ENCODE results near the gene TBC1D22A.

The TBC1D22A gene

DNA sequence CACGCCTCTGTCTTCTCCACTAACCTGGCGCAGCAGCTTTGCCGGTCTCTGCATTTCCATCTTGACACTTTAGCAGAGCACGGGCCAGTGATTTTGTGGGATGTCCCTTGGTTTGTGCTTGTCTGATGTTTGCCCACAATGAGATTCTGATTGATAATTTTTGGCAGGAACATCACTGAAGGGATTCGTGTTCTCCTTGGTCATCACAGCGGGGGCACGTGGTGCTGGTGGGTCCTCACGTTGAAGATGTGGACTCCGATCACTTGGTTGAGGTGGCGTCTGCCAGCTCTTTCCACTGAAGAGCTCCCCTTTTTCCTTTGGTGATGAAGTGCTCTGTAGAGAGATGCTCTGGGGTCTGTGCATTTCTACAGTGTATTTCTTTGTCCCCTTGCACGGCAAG, 37.2 kb downstream of the TBC1D22A start:
- no peaks in the 10 kb centered on the region for H3F3A ChIP-seq (ENCODE audit: insufficient read depth, low read length)
- H4K20me1 ChIP-seq (ENCODE audit: insufficient read depth, low read length) = no peaks in the 10 kb centered on the region
- H3K36me3 ChIP-seq (ENCODE audit: insufficient read depth, low read length) = peaks cover 64% of the 10 kb centered on the region
- H3K79me2 ChIP-seq (ENCODE audit: insufficient read depth, low read length) = no peaks in the 10 kb centered on the region
- no peaks in the 10 kb centered on the region for H3K9me2 ChIP-seq (ENCODE audit: low read depth, low read length)
- H3K4me2 ChIP-seq (ENCODE audit: low read length) = no peak overlapping the region
- H3K9me3 ChIP-seq (ENCODE audit: low read length) = no peaks in the 10 kb centered on the region
- H3K4me3 ChIP-seq (ENCODE audit: low read depth, low read length, poor library complexity, severe bottlenecking) = no peak overlapping the region
- H3K4me1 ChIP-seq (ENCODE audit: insufficient read depth, low read length, severe bottlenecking) = peaks cover 26% of the 10 kb centered on the region
- H2AFZ ChIP-seq (ENCODE audit: low read length) = no peak overlapping the region
- TF ChIP-seq, protein P1, sequence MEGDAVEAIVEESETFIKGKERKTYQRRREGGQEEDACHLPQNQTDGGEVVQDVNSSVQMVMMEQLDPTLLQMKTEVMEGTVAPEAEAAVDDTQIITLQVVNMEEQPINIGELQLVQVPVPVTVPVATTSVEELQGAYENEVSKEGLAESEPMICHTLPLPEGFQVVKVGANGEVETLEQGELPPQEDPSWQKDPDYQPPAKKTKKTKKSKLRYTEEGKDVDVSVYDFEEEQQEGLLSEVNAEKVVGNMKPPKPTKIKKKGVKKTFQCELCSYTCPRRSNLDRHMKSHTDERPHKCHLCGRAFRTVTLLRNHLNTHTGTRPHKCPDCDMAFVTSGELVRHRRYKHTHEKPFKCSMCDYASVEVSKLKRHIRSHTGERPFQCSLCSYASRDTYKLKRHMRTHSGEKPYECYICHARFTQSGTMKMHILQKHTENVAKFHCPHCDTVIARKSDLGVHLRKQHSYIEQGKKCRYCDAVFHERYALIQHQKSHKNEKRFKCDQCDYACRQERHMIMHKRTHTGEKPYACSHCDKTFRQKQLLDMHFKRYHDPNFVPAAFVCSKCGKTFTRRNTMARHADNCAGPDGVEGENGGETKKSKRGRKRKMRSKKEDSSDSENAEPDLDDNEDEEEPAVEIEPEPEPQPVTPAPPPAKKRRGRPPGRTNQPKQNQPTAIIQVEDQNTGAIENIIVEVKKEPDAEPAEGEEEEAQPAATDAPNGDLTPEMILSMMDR (IDR thresholded peaks at IDR 0.05; ENCODE audit: low read length) = no peak
- no peak for TF ChIP-seq EZH2 (IDR thresholded peaks at IDR 0.05; ENCODE audit: borderline replicate concordance, low read length)
- no peak overlapping the region for H3K27ac ChIP-seq (ENCODE audit: low read depth, low read length, poor library complexity, severe bottlenecking)
- H3K27me3 ChIP-seq (ENCODE audit: insufficient read depth, low read length) = no peaks in the 10 kb centered on the region
- H3K9ac ChIP-seq (ENCODE audit: low read length) = no peak overlapping the region

DNA sequence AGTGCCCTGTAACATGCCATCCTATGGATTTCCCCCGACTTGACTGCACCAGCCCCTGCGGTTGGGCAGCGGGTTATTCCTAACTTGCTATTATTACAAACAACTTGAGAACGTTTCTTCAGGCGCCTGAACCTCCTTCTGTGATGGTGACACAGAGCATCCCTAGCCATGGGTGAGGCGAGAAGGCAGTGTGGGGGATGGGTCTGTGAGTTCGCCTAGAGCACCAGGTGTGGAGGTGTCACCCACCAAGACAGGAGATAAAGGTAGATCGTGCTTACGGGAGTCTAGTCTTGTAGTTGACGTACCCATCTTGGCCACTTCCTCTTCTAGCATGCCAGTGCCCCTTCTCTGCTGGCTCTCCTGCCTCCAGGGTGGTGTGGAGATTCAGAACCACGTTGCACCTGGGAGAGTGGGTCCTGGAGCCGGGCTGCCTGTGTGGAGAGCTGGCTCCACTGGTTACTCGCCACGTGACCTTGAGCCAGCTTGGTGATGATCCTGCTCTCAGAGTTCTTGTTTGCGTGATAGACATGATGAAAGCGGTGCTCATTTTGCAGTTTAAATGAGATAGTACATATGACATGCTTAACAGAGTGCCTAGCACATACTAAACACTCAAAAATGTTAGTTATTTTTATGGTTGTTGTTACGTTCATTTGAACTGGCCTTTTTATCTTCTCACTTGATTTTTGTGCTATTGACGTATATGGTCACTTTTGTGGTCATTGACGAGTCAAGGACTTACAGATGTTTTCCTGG, 37.8 kb downstream of the TBC1D22A start:
- Histone ChIP-seq H3K4me3 (ENCODE audit: low read depth, low read length, poor library complexity, severe bottlenecking) (no peak overlapping the region), H2AFZ (ENCODE audit: low read length) (no peak overlapping the region), H3K9me2 (ENCODE audit: low read depth, low read length) (no peaks in the 10 kb centered on the region), H3K4me2 (ENCODE audit: low read length) (no peak overlapping the region), H3F3A (ENCODE audit: insufficient read depth, low read length) (no peaks in the 10 kb centered on the region), H3K27me3 (ENCODE audit: insufficient read depth, low read length) (no peaks in the 10 kb centered on the region), H3K36me3 (ENCODE audit: insufficient read depth, low read length) (peaks cover 63% of the 10 kb centered on the region), H3K9ac (ENCODE audit: low read length) (no peak overlapping the region), H4K20me1 (ENCODE audit: insufficient read depth, low read length) (no peaks in the 10 kb centered on the region), H3K79me2 (ENCODE audit: insufficient read depth, low read length) (no peaks in the 10 kb centered on the region), H3K4me1 (ENCODE audit: insufficient read depth, low read length, severe bottlenecking) (peaks cover 26% of the 10 kb centered on the region), H3K9me3 (ENCODE audit: low read length) (no peaks in the 10 kb centered on the region), H3K27ac (ENCODE audit: low read depth, low read length, poor library complexity, severe bottlenecking) (no peak overlapping the region)
- TF ChIP-seq EZH2 (IDR thresholded peaks at IDR 0.05; ENCODE audit: borderline replicate concordance, low read length) = no peak
- TF ChIP-seq, protein P1 (IDR thresholded peaks at IDR 0.05; ENCODE audit: low read length) = no peak

DNA sequence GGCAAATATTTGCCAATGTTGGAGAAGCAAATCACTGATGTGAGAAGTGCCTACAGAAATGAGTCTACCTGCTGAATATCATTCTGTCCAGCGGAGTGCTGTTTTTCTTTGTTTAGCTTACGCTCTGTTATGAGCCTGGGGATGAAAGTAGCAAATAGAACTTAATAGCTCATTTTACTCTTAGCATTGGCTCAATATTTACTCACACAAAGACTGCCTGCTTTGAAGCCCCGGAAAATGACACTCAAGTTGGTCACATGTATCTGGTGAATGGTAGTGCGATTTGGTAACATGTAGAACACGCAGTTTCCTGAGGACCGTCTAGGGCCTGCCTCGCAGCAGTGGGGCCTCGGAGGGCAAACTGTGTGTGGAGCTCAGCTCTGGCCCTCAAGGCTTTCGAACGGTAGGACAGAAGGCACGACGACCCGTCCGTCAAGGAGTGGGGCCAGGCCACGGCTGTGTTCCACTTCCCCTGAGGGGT, 38.9 kb downstream of the TBC1D22A start:
- H4K20me1 ChIP-seq (ENCODE audit: insufficient read depth, low read length) = no peaks in the 10 kb centered on the region
- H3K4me2 ChIP-seq (ENCODE audit: low read length) = no peak overlapping the region
- no peaks in the 10 kb centered on the region for H3K27me3 ChIP-seq (ENCODE audit: insufficient read depth, low read length)
- peaks cover 66% of the 10 kb centered on the region for H3K36me3 ChIP-seq (ENCODE audit: insufficient read depth, low read length)
- no peak overlapping the region for H2AFZ ChIP-seq (ENCODE audit: low read length)
- no peaks in the 10 kb centered on the region for H3K9me3 ChIP-seq (ENCODE audit: low read length)
- no peaks in the 10 kb centered on the region for H3K9me2 ChIP-seq (ENCODE audit: low read depth, low read length)
- no peak overlapping the region for H3K27ac ChIP-seq (ENCODE audit: low read depth, low read length, poor library complexity, severe bottlenecking)
- no peaks in the 10 kb centered on the region for H3K79me2 ChIP-seq (ENCODE audit: insufficient read depth, low read length)
- H3K9ac ChIP-seq (ENCODE audit: low read length) = no peak overlapping the region
- no peak overlapping the region for H3K4me3 ChIP-seq (ENCODE audit: low read depth, low read length, poor library complexity, severe bottlenecking)
- peaks cover 26% of the 10 kb centered on the region for H3K4me1 ChIP-seq (ENCODE audit: insufficient read depth, low read length, severe bottlenecking)
- no peak for TF ChIP-seq EZH2 (IDR thresholded peaks at IDR 0.05; ENCODE audit: borderline replicate concordance, low read length)
- TF ChIP-seq, protein P1 (IDR thresholded peaks at IDR 0.05; ENCODE audit: low read length) = no peak
- H3F3A ChIP-seq (ENCODE audit: insufficient read depth, low read length) = no peaks in the 10 kb centered on the region
